SK-N-SH (cell line): ENCODE measurements around the gene MAP2. TPM values are rescaled to one million over a fixed set of nuclear protein-coding genes. Genes with fewer than 3 reads are reported as not detected.

Experiments used
- CTCF ChIA-PET: fragments of 300-600, 350-600 bp; formaldehyde crosslinking; extraction: SDS; loops from one replicate; lab custom pipeline; 2021; lab: Yijun Ruan, JAX
- POLR2A ChIA-PET: fragments of 350-600 bp; sonication (Branson Sonifier 250); formaldehyde crosslinking; extraction: SDS; loops from one replicate; lab custom pipeline; 2020; ENCODE audit warnings: antibody characterized with exemption, inconsistent platforms; lab: Yijun Ruan, JAX
- DNase-seq: peaks from one replicate; pipeline ENCODE4 v3.0.0; 2012
- H2AFZ ChIP-seq: fragments of 200-600 bp; sonication (generic); 2 replicates; pipeline ENCODE4 v1.8.1; 2016; ENCODE audit warnings: antibody characterized with exemption, mild to moderate bottlenecking, low read depth
- H3F3A ChIP-seq: fragments of 200-600 bp; sonication (generic); replicated peaks from 2 replicates; pipeline ENCODE3; 2016; ENCODE audit warnings: antibody characterized with exemption, mild to moderate bottlenecking; ENCODE audit not compliant: insufficient read depth
- H3K27ac ChIP-seq, 2 experiments: fragments of 200-500 bp in 1 of 2; fragments of 200-600 bp in 1 of 2; sonication (Bioruptor generic) in 1 of 2; sonication (generic), shearing (Covaris generic) in 1 of 2; 2 replicates each; pipeline versions ENCODE4 v1.5.1 to v1.6.1; 2014 to 2016; ENCODE audit warnings: low read depth in 2 of 2, inconsistent platforms in 1 of 2, low read length in 1 of 2, mild to moderate bottlenecking in 1 of 2, mixed read lengths in 1 of 2
- H3K27me3 ChIP-seq: fragments of 200-600 bp; sonication (generic), shearing (Covaris generic); 2 replicates; pipeline ENCODE4 v1.6.1; 2016; ENCODE audit warnings: mixed run types; ENCODE audit not compliant: insufficient read depth
- H3K36me3 ChIP-seq, 2 experiments: fragments of 200-500 bp in 1 of 2; fragments of 200-600 bp in 1 of 2; sonication (Bioruptor generic) in 1 of 2; sonication (generic) in 1 of 2; replicated peaks in 1 of 2; 2 replicates each; pipeline versions ENCODE3 to v1.5.1; 2014 to 2016; ENCODE audit warnings: low read length in 1 of 2, mild to moderate bottlenecking in 1 of 2; ENCODE audit not compliant: insufficient read depth in 2 of 2, control insufficient read depth in 1 of 2
- H3K4me1 ChIP-seq, 2 experiments: fragments of 200-500 bp in 1 of 2; fragments of 200-600 bp in 1 of 2; sonication (Bioruptor generic) in 1 of 2; sonication (generic), shearing (Covaris generic) in 1 of 2; 2 replicates each; pipeline versions ENCODE4 v1.5.1 to v1.6.1; 2014 to 2016; ENCODE audit warnings: low read depth in 1 of 2, low read length in 1 of 2, mixed run types in 1 of 2; ENCODE audit not compliant: insufficient read depth in 2 of 2, control insufficient read depth in 1 of 2
- H3K4me2 ChIP-seq: fragments of 200-600 bp; sonication (generic), shearing (Covaris generic); 2 replicates; pipeline ENCODE4 v1.6.1; 2017; ENCODE audit warnings: mixed run types
- H3K4me3 ChIP-seq, 2 experiments: fragments of 200-500 bp in 1 of 2; fragments of 200-600 bp in 1 of 2; sonication (Bioruptor generic) in 1 of 2; sonication (generic), shearing (Covaris generic) in 1 of 2; 2 replicates each; pipeline versions ENCODE4 v1.5.1 to v1.8.1; 2014 to 2016; ENCODE audit warnings: low read depth in 2 of 2, inconsistent platforms in 1 of 2, low read length in 1 of 2, mild to moderate bottlenecking in 1 of 2, mixed read lengths in 1 of 2, moderate library complexity in 1 of 2
- H3K79me2 ChIP-seq: fragments of 200-600 bp; sonication (generic); 2 replicates; pipeline ENCODE4 v1.8.1; 2017; ENCODE audit warnings: mild to moderate bottlenecking; ENCODE audit not compliant: insufficient read depth
- H3K9ac ChIP-seq: fragments of 200-600 bp; sonication (generic); 2 replicates; pipeline ENCODE4 v1.6.1; 2017; ENCODE audit warnings: mixed run types
- H3K9me2 ChIP-seq: fragments of 200-600 bp; sonication (generic); 2 replicates; pipeline ENCODE4 v1.6.1; 2017; ENCODE audit warnings: mixed run types
- H3K9me3 ChIP-seq: fragments of 200-600 bp; sonication (generic); 2 replicates; pipeline ENCODE4 v1.6.1; 2017; ENCODE audit warnings: mixed run types, mild to moderate bottlenecking, moderate library complexity
- H4K20me1 ChIP-seq: fragments of 200-600 bp; sonication (generic); 2 replicates; pipeline ENCODE4 v1.6.1; 2017; ENCODE audit warnings: mild to moderate bottlenecking, mixed run types; ENCODE audit not compliant: insufficient read depth
- FOSL2 ChIP-seq: IDR thresholded peaks from 2 replicates; pipeline ENCODE4 v1.4.0; 2012; ENCODE audit warnings: low read depth, mild to moderate bottlenecking, moderate library complexity, borderline replicate concordance
- FOXJ3 ChIP-seq: sonication (generic); formaldehyde crosslinking; IDR thresholded peaks from 2 replicates; pipeline ENCODE4 v1.5.1; 2020; ENCODE audit warnings: mild to moderate bottlenecking, missing genetic modification reagents
- MXI1 ChIP-seq: IDR thresholded peaks from 2 replicates; pipeline ENCODE4 v1.6.1; 2012; ENCODE audit warnings: mild to moderate bottlenecking, low read depth, low read length, improper control_type of control experiment
- PBX3 ChIP-seq: IDR thresholded peaks from 2 replicates; pipeline ENCODE4; 2012
- POLR2AphosphoS5 ChIP-seq: IDR thresholded peaks from 2 replicates; pipeline ENCODE4 v1.6.1; 2012; ENCODE audit warnings: low read depth, low read length
- RAD21 ChIP-seq: IDR thresholded peaks from 2 replicates; pipeline ENCODE4 v1.6.1; 2012; ENCODE audit warnings: mild to moderate bottlenecking, low read length
- REST ChIP-seq: IDR thresholded peaks from 2 replicates; pipeline ENCODE4 v1.6.1; 2012; ENCODE audit warnings: mild to moderate bottlenecking, low read depth, low read length, moderate library complexity
- SIN3A ChIP-seq: IDR thresholded peaks from 2 replicates; pipeline ENCODE4 v1.6.1; 2012; ENCODE audit warnings: low read depth, mild to moderate bottlenecking, low read length, moderate library complexity, borderline replicate concordance
- SMC3 ChIP-seq: IDR thresholded peaks from 2 replicates; pipeline ENCODE4 v1.6.1; 2012; ENCODE audit warnings: low read depth, low read length, improper control_type of control experiment
- TAF1 ChIP-seq: IDR thresholded peaks from 2 replicates; pipeline ENCODE4 v1.6.1; 2012; ENCODE audit warnings: low read depth, mild to moderate bottlenecking, low read length, moderate library complexity, borderline replicate concordance
- TEAD4 ChIP-seq: IDR thresholded peaks from 2 replicates; pipeline ENCODE4 v1.4.0; 2012; ENCODE audit warnings: mild to moderate bottlenecking, borderline replicate concordance; ENCODE audit not compliant: insufficient read depth
- USF2 ChIP-seq: fragments of 150-350 bp; IDR thresholded peaks from 2 replicates; pipeline ENCODE4 v1.6.1; 2017; ENCODE audit warnings: antibody characterized with exemption, low read length, low read depth, borderline replicate concordance
- YY1 ChIP-seq: IDR thresholded peaks from 2 replicates; pipeline ENCODE4 v1.4.0; 2012; ENCODE audit warnings: low read depth, mild to moderate bottlenecking
- WGBS: methylation state at CpG from one replicate; pipeline ENCODE4 v1.1.6; 2017; ENCODE audit warnings: low lambda C conversion rate; 5-methylcytosine and 5-hydroxymethylcytosine counted together
- polyA plus RNA-seq, 3 experiments: library from polyadenylated mRNA; depleted of rRNA; stranded (reverse); fragments of >200 nt; gene quantifications; 2 replicates each; pipeline ENCODE4 v1.2.3, GENCODE V29; 2012

MAP2 gene
- polyA plus RNA-seq, 1 of the 3 experiments (the other 2 are of a cell fraction) = 7.8 TPM

GRCh38 chr2:209536363-209536762 is 112.5 kb downstream of the MAP2 start:
- no peak overlapping the region for H3K4me2 ChIP-seq
- no peak for DNase-seq
- H3K9me3 ChIP-seq = no peaks in the 10 kb centered on the region
- no peak overlapping the region for H2AFZ ChIP-seq
- H3F3A ChIP-seq = no peaks in the 10 kb centered on the region
- ChIA-PET CTCF (interaction anchor here (1.0 to 1.9 kb wide), 4 partner anchors 19 to 202 kb away, joined by 3 to 5 read pairs (median 4); partner anchors contain the start of gene MAP2), POLR2A (no interaction called here)
- no peak overlapping the region for H3K27ac ChIP-seq
- H3K4me1 ChIP-seq = no peaks in the 10 kb centered on the region; a peak in 1 of 4 replicates
- H3K4me3 ChIP-seq = no peak overlapping the region
- no peaks in the 10 kb centered on the region for H3K27me3 ChIP-seq
- H3K9me2 ChIP-seq = no peaks in the 10 kb centered on the region
- TF ChIP-seq FOXJ3 (CRISPR knock-in tag) (no peak), POLR2AphosphoS5 (no peak), MXI1 (no peak), TEAD4 (no peak), USF2 (no peak), SIN3A (no peak), RAD21 (no peak), SMC3 (no peak), PBX3 (no peak), FOSL2 (no peak), YY1 (no peak), REST (no peak), TAF1 (no peak)
- peaks cover 0 to 5% of the 10 kb centered on the region in 2 experiments for H3K36me3 ChIP-seq
- no peaks in the 10 kb centered on the region for H4K20me1 ChIP-seq
- H3K9ac ChIP-seq = no peak overlapping the region
- WGBS = 97% methylated on average over 2 of the region's 2 CpGs
- H3K79me2 ChIP-seq = no peaks in the 10 kb centered on the region
